Coronary artery (tissue), 2 donors: Measurements from ENCODE around the gene MIGA1.
A peak's percentile ranks its signal among the peaks of the same experiment; 100 is the strongest.

Source experiments
- DNase-seq: peaks from one replicate; pipeline ENCODE4 v3.0.0-alpha.2; 2017; ENCODE audit warnings: low spot score
- H3K27ac ChIP-seq, 2 donors: fragments of 200-600 bp; sonication (generic); one replicate each; pipeline ENCODE4 v1.5.1; 2016 to 2019
- H3K4me3 ChIP-seq: fragments of 200-600 bp; sonication (generic); 2 replicates; pipeline ENCODE4 v1.5.1; 2016; ENCODE audit warnings: mild to moderate bottlenecking, moderate library complexity
- CTCF ChIP-seq: fragments of 200-600 bp; sonication (generic); IDR thresholded peaks from one replicate; pipeline ENCODE4 v1.5.1; 2019; ENCODE audit warnings: antibody characterized with exemption

Gene MIGA1

GRCh38 chr1:77888781-77889642, 109.6 kb downstream of the MIGA1 start:
- peak overlapping the region; percentile 91 for H3K4me3 ChIP-seq
- no peak for TF ChIP-seq CTCF
- peak overlapping the region; percentile 84 to 99 for H3K27ac ChIP-seq
- DNase-seq: peak; percentile 75

- H3K4me3 ChIP-seq: peak overlapping the region; percentile 91
- no peak for DNase-seq
- TF ChIP-seq CTCF: no peak
- peak overlapping the region; percentile 84 to 99 for H3K27ac ChIP-seq
These were observed 110.2 kb downstream of the MIGA1 start for GRCh38 chr1:77889671-77890070.

GRCh38 chr1:77891200-77891599, 111.8 kb downstream of the MIGA1 start:
- peak overlapping the region; percentile 91 for H3K4me3 ChIP-seq
- DNase-seq: no peak
- H3K27ac ChIP-seq: peak overlapping the region in 1 of 2 donors; percentile 84
- TF ChIP-seq CTCF: no peak

- no peak overlapping the region for H3K27ac ChIP-seq
- no peak for TF ChIP-seq CTCF
- DNase-seq: no peak
- H3K4me3 ChIP-seq: no peak overlapping the region
These were observed 120.3 kb downstream of the MIGA1 start for GRCh38 chr1:77899647-77900320.

GRCh38 chr1:77900687-77901293, 121.3 kb downstream of the MIGA1 start:
- no peak overlapping the region for H3K27ac ChIP-seq
- DNase-seq: no peak

GRCh38 chr1:77905603-77906002, 126.2 kb downstream of the MIGA1 start:
- H3K27ac ChIP-seq: no peak overlapping the region
- DNase-seq: no peak
- TF ChIP-seq CTCF: no peak
- H3K4me3 ChIP-seq: no peak overlapping the region

More at GRCh38 chr1:77900687-77901293, 121.3 kb downstream of the MIGA1 start:
- H3K4me3 ChIP-seq: peak overlapping the region; percentile 8
- no peak for TF ChIP-seq CTCF
